ENCODE results near the gene MKI67. TPM values are rescaled to one million over a fixed set of nuclear protein-coding genes. Genes with fewer than 3 reads are reported as not detected.

Gene MKI67
- total and polyA plus RNA-seq, 10 of the 15 experiments (the other 5 are each of a cell fraction or from before 2014, with no cell fraction given) = 22.3 to 183 (median 82.9) TPM

DNA sequence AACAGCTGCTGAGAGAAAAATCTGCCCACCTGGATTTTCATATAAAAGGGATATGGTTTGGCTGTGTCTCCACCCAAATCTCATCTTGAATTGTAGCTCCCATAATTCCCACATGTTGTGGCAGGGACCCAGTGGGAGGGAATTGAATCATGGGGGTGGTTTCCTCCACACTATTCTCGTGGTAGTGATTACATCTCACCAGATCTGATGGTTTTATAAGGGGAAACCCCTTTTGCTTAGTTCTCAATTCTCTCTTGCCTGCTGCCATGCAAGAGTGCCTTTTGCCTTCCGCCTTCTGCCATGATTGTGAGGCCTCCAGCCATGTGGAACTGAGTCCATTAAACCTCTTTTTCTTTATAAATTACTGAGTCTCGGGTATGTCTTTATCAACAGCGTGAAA is 20.8 kb upstream of the MKI67 start (continued):
- TF ChIP-seq, protein P1, sequence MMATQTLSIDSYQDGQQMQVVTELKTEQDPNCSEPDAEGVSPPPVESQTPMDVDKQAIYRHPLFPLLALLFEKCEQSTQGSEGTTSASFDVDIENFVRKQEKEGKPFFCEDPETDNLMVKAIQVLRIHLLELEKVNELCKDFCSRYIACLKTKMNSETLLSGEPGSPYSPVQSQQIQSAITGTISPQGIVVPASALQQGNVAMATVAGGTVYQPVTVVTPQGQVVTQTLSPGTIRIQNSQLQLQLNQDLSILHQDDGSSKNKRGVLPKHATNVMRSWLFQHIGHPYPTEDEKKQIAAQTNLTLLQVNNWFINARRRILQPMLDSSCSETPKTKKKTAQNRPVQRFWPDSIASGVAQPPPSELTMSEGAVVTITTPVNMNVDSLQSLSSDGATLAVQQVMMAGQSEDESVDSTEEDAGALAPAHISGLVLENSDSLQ (IDR thresholded peaks at IDR 0.05) = no peak
- TF ChIP-seq JUND (IDR thresholded peaks at IDR 0.05; ENCODE audit: low read depth, low read length) = no peak
- TF ChIP-seq NKRF (conservative IDR thresholded peaks at IDR 0.05) = no peak
- TF ChIP-seq PAX5 (IDR thresholded peaks at IDR 0.05; ENCODE audit: borderline replicate concordance, low read depth, low read length) = peak; percentile 76
- 0 out of 2 replicates have a peak, but pooled peaks have one; percentile 70 for TF ChIP-seq CBX5 (IDR thresholded peaks at IDR 0.05; ENCODE audit: low read depth)
- TF ChIP-seq, protein P2, sequence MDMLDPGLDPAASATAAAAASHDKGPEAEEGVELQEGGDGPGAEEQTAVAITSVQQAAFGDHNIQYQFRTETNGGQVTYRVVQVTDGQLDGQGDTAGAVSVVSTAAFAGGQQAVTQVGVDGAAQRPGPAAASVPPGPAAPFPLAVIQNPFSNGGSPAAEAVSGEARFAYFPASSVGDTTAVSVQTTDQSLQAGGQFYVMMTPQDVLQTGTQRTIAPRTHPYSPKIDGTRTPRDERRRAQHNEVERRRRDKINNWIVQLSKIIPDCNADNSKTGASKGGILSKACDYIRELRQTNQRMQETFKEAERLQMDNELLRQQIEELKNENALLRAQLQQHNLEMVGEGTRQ (IDR thresholded peaks at IDR 0.05; ENCODE audit: borderline replicate concordance, low read depth, low read length) = no peak
- TF ChIP-seq MYC (IDR thresholded peaks at IDR 0.05; ENCODE audit: insufficient read depth, insufficient read length, insufficient replicate concordance, low read length, severe bottlenecking) = no peak
- TF ChIP-seq IKZF1 (conservative IDR thresholded peaks at IDR 0.05) = peak; percentile 58; the same call in 1 of the 2 replicates
- TF ChIP-seq, protein P3, sequence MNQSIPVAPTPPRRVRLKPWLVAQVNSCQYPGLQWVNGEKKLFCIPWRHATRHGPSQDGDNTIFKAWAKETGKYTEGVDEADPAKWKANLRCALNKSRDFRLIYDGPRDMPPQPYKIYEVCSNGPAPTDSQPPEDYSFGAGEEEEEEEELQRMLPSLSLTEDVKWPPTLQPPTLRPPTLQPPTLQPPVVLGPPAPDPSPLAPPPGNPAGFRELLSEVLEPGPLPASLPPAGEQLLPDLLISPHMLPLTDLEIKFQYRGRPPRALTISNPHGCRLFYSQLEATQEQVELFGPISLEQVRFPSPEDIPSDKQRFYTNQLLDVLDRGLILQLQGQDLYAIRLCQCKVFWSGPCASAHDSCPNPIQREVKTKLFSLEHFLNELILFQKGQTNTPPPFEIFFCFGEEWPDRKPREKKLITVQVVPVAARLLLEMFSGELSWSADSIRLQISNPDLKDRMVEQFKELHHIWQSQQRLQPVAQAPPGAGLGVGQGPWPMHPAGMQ (IDR thresholded peaks at IDR 0.05; ENCODE audit: borderline replicate concordance) = no peak
